SK-N-SH treated with all-trans-retinoic acid at 6 μM for 48 hours (cell line): ENCODE results near the gene ZNF618.

Experiments
- BACH2 ChIP-seq: fragments of 250-450 bp; sonication (Bioruptor Pico); IDR thresholded peaks from 2 replicates; pipeline ENCODE4 v1.9.0; 2021; ENCODE audit warnings: mild to moderate bottlenecking, borderline replicate concordance
- GLIS3 ChIP-seq: fragments of 250-450 bp; sonication (Bioruptor Pico); IDR thresholded peaks from 2 replicates; pipeline ENCODE4 v1.5.0; 2020; ENCODE audit warnings: mild to moderate bottlenecking, moderate library complexity
- PATZ1 ChIP-seq: fragments of 250-450 bp; sonication (Bioruptor Pico); IDR thresholded peaks from 2 replicates; pipeline ENCODE4 v1.8.0; 2020; ENCODE audit warnings: mild to moderate bottlenecking, moderate library complexity, borderline replicate concordance
- POU6F1 ChIP-seq: fragments of 250-450 bp; sonication (Bioruptor Pico); IDR thresholded peaks from 2 replicates; pipeline ENCODE4 v1.8.0; 2021; ENCODE audit warnings: low read depth, mild to moderate bottlenecking, moderate library complexity, borderline replicate concordance
- ZNF565 ChIP-seq: fragments of 450-650 bp; formaldehyde crosslinking; conservative IDR thresholded peaks from 2 replicates; pipeline ENCODE4 v1.5.0; 2020; ENCODE audit warnings: low read depth, mild to moderate bottlenecking, moderate library complexity

GRCh38 chr9:113969343-113969742 lies 93.2 kb downstream of the ZNF618 start:
- no peak for TF ChIP-seq PATZ1 (CRISPR knock-in tag)
- TF ChIP-seq GLIS3 (CRISPR knock-in tag) = no peak
- no peak for TF ChIP-seq ZNF565 (CRISPR knock-in tag)
- no peak for TF ChIP-seq POU6F1 (CRISPR knock-in tag)
- no peak for TF ChIP-seq BACH2 (CRISPR knock-in tag)
